Retinal pigment epithelial cell (primary cell): ENCODE measurements around the gene GABBR2.

Experiments used
- DNase-seq: peaks from one replicate; pipeline ENCODE4 v3.0.0-alpha.2; 2010; ENCODE audit warnings: low read depth
- H3K4me3 ChIP-seq: 2 replicates; pipeline ENCODE4 v1.5.1; 2011; ENCODE audit warnings: mild to moderate bottlenecking, low read length, control low read depth, moderate library complexity
- CTCF ChIP-seq: conservative IDR thresholded peaks from 2 replicates; pipeline ENCODE4 v1.5.1; 2011; ENCODE audit warnings: low read depth, low read length, control low read depth, inconsistent platforms

GABBR2 gene

GRCh38 chr9:98743818-98744611, 35.3 kb upstream of the GABBR2 start:
- no peak for TF ChIP-seq CTCF
- no peak overlapping the region for H3K4me3 ChIP-seq
- no peak for DNase-seq

DNA sequence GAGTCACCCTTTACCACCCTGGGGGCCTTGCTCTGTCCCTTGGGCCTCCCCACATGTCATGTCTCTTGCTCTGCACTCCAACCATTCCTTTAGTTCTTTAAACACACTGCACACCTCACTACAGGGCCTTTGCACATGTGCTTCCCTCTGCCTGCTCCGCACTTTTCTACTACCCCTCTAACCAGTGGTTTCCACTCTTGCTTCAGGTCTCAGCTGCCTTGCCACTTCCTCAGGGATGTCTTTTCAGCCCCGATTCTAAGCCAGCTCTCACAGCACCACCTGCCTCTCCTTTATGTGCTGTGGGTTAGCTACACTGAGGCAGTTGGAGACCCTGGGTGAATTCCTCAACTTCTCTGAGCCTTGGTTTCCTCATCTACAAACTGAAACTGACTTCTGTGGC, 34.6 kb upstream of the GABBR2 start:
- H3K4me3 ChIP-seq: no peak overlapping the region
- no peak for TF ChIP-seq CTCF
- no peak for DNase-seq

DNA sequence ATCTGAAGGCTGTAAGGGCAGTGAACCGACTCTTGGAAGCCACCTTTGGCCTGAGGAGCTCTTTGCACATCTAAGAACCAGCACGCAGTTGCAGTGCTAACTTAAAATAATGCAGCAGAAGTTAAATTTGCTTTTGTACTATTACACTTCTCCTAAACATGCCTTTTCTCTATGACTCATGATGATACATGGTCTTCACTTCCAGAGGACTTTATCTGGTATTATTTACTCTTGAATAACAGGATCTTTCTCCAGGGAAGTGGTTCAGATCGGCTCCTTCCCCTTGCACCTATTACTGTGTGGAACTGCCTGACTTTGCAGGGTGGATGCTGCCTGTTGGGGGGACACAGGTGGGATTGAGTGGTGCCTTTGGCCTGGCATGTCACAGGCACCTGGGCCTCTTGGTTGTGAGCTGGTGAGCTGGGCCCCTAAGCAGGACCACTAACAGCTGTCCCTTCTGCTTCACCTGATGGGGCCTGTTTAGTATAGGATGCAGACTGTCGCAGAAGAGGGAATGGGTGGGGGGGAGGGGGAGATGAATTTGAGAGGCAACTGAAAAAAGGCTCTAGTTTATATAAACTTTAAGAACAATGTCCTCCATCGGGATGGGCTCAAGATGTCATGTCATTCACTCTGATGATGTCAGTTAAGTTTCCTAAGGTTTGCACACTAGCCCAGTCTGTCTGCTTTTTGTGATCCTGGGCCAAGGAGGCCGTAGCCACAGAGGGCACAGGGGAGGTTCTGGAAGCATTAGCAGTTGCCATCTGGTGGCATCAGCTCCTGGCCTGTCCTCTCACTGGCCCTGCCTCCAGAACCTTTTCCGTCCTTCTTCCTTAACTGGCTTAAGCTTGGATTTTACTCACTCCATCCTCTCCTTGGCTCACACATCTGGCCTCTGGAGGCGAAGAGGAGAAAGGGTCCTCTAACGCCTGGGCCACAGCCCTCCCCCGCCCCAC, 33.9 kb upstream of the GABBR2 start:
- no peak for TF ChIP-seq CTCF
- H3K4me3 ChIP-seq: no peak overlapping the region
- DNase-seq: no peak

GRCh38 chr9:98740226-98740881, 31.6 kb upstream of the GABBR2 start:
- TF ChIP-seq CTCF: no peak
- H3K4me3 ChIP-seq: no peak overlapping the region
- no peak for DNase-seq

DNA sequence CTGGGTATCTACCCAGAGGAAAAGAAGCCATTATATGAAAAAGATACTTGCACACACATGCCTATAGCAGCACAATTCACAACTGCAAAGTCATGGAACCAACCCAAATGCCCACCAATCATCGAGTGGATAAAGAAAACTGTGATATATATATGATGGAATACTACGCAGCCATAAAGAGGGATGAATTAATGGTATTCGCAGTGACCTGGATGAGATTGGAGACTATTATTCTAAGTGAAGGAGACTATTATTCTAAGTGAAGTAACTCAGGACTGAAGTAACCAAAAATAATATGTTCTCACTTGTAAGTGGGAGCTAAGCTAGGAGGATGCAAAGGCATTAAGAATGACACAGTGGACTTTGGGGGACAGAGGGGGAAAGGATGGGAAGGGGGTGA, 30.0 kb upstream of the GABBR2 start:
- no peak for TF ChIP-seq CTCF
- no peak for DNase-seq
- no peak overlapping the region for H3K4me3 ChIP-seq

GRCh38 chr9:98736226-98736625, 27.5 kb upstream of the GABBR2 start:
- no peak for DNase-seq
- H3K4me3 ChIP-seq: no peak overlapping the region
- no peak for TF ChIP-seq CTCF
